GM19240 (cell line): ENCODE measurements around the gene SDF4.
"Not testable (repeated sequence)": the region's sequence is repeated elsewhere in the genome, so short reads cannot be mapped to it uniquely, and the experiment has no call there.

Source experiments
- DNase-seq: peaks from one replicate; pipeline ENCODE4 v3.0.0; 2011; ENCODE audit warnings: low spot score; ENCODE audit not compliant: insufficient read length

The SDF4 gene

GRCh38 chr1:1259951-1260600 lies 28.3 kb upstream of the SDF4 start:
- DNase-seq = no peak

GRCh38 chr1:1259540-1259939 lies 27.7 kb upstream of the SDF4 start:
- DNase-seq = no peak

GRCh38 chr1:1259119-1259488 lies 27.3 kb upstream of the SDF4 start:
- DNase-seq = no peak

GRCh38 chr1:1256956-1257871 lies 25.4 kb upstream of the SDF4 start:
- no peak for DNase-seq

- DNase-seq = no peak
Measured at GRCh38 chr1:1255611-1256010, 23.8 kb upstream of the SDF4 start.

GRCh38 chr1:1255078-1255477 lies 23.3 kb upstream of the SDF4 start:
- DNase-seq = no peak

GRCh38 chr1:1254667-1254998 lies 22.8 kb upstream of the SDF4 start:
- no peak for DNase-seq

GRCh38 chr1:1253972-1254666 lies 22.3 kb upstream of the SDF4 start:
- DNase-seq = no peak

- no peak for DNase-seq
Measured at GRCh38 chr1:1253314-1253713, 21.5 kb upstream of the SDF4 start.

GRCh38 chr1:1250786-1251284 lies 19.0 kb upstream of the SDF4 start:
- DNase-seq = peak; percentile 94

GRCh38 chr1:1248009-1248913 lies 16.5 kb upstream of the SDF4 start:
- not testable (repeated sequence) for DNase-seq

GRCh38 chr1:1247341-1247913 lies 15.6 kb upstream of the SDF4 start:
- DNase-seq = no peak

GRCh38 chr1:1246577-1247340 lies 15.0 kb upstream of the SDF4 start, which contains the start of gene C1QTNF12:
TSS of gene C1QTNF12 (minus strand) at chr1:1246722. CDS start at chr1:1246690, 32 bp downstream.
- DNase-seq = no peak

GRCh38 chr1:1245817-1246576 lies 14.2 kb upstream of the SDF4 start:
- DNase-seq = no peak

GRCh38 chr1:1245178-1245816 lies 13.5 kb upstream of the SDF4 start:
- DNase-seq = no peak

- no peak for DNase-seq
Measured at GRCh38 chr1:1244192-1244811, 12.5 kb upstream of the SDF4 start.

- DNase-seq = no peak
Measured at GRCh38 chr1:1243807-1244191, 12.0 kb upstream of the SDF4 start.

GRCh38 chr1:1243266-1243660 lies 11.5 kb upstream of the SDF4 start:
- no peak for DNase-seq
